Stimulated activated CD8-positive, alpha-beta memory T cell treated with anti-CD3 and anti-CD28 coated beads, Interleukin-7, amount 100 ng/mL, for 24 hours (primary cell): Measurements from ENCODE around the gene STPG4.
"Not testable (repeated sequence)": the region's sequence is repeated elsewhere in the genome, so short reads cannot be mapped to it uniquely, and the experiment has no call there.

Experiments used
- DNase-seq: peaks from one replicate; pipeline ENCODE4 v3.0.0-alpha.2; 2020; ENCODE audit warnings: low read depth

Gene STPG4

DNA sequence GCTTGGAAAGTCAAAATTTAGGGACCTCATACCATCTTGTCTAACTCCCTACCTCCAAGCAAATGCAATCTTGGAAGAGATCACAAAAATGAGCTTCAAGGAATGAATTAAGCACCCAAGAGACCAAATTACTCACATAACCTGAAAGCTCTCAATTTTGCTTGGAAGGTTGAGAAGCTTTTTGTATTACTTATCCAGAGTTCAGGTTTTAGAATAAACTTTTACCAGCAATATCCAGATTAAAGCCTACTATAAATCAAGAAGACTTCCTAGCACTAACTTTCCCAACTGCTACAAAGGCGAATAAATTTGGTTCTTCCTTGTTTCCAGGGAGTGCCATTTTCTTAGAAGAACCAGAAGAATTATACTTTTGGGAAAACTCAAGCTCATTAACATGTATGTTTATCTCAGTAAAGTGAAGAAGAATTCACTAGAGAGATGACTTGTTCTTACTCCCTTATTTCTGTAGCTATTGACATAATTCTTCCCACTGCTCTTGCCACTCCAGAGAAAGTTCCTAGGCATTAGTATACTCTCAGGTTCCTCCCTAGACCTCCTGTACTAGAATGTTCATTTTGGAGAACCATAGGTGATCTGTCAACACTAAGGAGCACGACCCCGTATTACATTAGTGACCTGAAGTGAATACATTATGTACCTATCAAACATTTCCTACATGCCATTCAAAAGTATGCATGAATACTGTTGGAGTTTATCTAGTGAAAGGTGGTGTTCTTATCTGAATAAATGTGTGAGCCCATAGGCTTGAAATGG, 18.0 kb upstream of the STPG4 start:
- DNase-seq, result no peak

DNA sequence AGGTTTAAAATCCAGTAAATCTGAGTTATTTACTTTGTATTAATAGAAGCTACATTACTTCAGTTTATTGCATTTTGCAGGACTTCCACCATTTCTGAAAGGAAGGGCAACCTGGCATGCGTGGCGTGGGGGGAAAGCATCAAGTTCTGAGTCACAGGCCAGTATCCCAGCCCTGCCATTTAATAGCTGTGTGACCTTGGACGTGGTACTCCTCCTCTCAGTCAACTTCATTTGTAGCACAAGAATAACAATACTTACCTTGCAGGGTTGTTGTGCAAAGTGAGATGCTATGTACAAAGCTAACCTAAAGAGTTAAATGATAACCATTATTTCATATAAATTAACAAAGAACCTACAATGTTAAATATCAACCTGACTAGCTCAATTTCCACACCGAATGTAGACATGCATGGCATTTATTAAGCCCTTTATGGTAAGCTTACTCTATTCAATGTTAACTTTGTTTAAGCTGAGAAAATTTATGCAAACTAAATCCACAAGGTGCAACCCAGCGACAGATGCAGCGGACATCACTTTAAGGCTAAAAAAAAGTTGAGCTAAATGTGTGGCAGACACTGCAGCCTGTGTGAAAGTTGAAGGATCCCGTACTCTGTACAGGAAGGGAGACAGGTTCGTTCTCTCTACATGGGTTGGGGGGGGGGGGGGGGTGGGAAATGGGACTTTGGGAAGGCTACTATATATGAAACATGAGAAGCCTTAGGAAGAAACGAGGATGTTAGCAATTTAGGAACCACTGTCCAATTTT, 17.2 kb upstream of the STPG4 start:
- DNase-seq, result no peak

DNA sequence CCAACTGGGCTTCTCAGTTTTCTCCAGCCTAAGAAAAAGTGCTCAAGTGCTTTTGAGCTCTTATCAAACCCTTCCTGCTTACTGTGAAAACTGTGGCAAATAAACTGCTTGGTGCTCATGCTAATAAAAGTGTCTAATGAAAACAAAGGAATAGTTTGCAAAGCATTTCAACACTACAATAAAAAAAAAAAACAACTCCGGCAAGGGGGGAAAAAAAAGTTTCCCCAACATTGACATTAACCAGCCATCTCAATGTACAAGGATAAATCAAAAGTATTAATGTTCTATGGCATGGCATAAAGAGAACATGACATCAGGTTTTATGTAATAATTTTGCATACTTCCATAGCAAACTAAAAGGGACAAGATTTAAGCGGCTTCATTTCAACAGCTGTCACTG, 14.7 kb upstream of the STPG4 start:
- DNase-seq, result no peak

DNA sequence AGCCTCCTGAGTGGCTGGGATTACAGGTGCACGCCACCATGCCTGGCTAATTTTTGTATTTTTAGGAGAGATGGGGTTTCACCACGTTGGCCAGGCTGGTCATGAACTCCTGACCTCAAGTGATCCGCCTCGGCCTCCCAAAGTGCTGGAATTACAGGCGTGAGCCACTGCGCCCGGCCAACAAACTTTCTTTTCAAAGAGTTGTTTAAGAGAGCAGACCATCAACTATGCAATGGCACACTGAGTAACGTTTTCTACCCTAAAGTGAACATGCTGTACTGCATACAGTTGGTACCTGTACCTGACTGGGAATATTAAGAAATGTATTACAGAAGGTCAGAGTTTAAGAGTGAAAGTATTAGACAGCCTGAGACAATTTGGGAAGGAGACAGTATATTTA, 13.8 kb upstream of the STPG4 start:
- not testable (repeated sequence) for DNase-seq

DNA sequence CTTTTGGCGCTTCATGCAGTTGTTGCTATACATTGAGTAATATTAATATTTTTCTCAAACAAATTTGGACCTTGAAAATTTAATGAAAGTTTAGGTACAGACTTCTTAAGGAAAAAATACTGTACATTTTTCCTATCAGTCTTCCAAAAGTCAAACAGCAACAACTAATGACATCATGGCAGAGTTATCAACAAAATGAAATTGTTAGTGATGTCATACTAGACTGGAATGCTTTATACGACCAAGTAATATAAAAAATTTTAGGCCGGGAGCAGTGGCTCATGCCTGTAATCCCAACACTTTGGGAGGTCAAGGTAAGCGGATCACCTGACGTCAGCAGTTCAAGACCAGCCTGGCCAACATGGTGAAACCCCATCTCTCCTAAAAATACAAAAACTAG, 12.0 kb upstream of the STPG4 start:
- DNase-seq, result no peak

DNA sequence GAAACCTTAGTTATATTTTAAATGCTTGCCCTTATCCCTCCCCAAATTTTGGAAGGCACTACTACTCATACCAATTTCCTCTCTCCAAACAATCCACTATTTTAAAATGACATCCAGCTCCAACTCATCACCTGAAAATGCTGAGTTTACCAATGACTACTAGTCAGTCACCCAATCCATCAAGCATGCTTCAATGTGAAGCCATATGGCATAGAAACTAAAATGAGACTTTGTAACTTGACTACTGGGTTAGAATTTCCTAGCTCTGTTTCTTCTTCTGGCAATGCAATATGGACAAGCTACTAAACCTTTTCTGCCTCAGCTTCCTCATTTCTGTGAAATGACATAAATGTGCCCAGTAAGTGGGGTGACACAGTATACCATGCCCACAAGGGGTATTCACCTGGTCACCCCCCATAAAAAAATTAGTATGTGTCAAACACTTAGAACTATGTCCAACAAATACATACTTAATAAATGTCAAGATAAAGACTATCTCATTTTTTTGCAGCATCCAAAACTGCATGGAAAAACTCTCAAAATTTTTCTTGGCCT, 10.0 kb upstream of the STPG4 start:
- no peak for DNase-seq

DNA sequence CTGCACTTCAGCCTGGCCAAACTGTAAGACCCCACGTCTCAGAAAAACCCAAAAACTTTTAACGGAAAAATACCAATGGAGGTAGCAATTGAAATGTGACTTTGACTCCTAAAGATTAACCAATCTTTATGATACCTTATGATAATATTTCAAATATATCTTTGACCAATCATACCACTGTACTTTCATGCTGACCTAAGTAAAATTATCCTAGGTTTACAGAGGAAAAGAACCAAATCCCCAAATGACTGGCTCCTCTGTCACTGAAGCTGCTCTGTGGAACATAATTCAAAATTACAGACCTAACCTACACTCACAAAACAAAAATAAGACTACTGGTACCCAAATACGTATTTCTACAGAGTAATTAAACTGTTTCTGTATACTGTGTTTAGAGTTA, 7.7 kb upstream of the STPG4 start:
- DNase-seq, result no peak

DNA sequence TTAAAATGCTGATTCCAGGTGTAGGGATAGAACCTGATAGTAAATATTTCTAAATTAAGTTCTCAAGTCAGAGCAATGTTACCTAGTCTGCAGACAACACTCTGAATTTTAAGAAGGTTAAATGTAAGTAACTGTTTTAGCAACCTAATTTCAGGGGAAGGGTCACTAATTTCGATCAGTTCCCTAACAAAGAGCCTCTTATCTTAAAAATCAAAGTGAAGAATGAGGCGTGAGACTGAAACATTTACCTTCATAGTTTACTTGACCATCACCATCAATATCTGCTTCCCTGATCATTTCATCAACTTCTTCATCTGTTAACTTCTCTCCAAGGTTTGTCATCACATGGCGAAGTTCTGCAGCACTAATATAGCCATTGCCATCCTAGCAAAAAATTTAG, 6.4 kb upstream of the STPG4 start:
- DNase-seq, result no peak

DNA sequence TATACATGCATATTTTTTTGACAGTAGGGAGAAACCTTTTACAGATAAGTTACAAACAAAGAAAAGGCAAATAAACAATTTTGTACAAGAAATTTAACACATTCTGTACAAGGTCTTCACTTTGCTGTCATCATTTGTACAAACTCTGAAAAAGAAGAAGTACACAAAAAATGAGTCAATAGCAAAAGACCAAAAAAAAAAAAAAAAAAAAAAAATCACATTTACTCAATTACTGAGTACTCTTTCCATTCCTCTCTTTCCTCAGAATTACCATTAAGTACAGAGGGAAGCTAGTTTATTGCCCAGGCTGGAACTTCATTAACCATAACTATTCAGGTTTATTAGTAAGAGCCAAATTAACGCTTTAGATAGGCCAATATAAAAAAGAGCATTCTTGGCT, 5.6 kb upstream of the STPG4 start:
- DNase-seq, result no peak

DNA sequence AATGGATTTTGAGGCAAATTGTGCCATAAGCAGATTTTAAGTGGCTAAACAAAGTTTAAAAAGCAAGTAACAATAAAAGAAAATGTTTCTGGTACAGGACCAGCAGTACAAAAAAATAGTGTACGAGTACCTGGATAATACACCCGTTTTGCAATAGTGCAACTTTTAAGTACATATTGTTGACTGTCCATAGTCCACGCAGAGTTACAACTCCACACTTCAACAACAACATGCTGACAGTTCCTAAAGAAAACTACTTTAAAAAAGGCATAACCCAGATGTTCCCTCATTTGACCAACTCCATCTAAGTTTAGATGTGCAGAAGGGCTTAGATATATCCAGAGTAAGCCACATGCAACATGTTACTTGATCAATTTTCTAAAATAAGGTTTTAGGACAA, 5.1 kb upstream of the STPG4 start:
- no peak for DNase-seq

DNA sequence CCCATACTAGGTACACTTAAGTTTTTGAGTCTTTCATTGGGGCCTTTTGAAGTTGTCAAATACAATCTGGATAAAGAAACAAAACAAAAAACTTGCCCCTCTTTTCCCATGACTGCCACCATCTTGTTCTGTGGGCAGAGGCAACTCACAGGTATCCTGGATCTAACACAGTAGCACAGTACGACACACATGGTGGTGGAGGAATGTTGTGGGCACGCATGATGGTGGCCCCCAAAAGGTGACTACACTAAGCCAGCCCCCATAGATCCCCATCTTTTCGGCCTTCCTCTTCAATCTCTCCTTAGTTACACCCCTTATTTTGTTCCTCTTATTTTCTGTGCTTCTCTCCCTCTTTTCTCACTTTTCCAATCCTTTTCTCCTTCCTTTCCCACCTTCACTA, 4.5 kb upstream of the STPG4 start:
- DNase-seq, result no peak

DNA sequence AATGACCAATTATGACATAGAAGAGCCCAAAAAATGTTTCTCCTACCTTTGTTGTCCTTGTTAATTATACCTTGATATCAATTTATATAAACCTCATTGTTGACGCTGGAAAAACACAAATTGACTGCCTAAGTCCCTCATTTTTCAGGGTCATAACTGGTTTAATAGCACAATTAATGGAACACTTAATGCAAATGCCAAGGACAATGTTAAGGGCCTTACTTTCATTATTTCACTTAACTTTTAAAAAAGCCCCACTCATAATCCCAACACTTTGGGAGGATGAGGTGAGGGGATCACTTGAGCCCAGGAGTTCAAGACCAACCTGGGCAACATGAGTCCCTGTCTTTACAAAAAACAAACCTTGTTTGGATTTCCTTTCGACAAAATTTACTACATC, 3.5 kb upstream of the STPG4 start:
- no peak for DNase-seq

DNA sequence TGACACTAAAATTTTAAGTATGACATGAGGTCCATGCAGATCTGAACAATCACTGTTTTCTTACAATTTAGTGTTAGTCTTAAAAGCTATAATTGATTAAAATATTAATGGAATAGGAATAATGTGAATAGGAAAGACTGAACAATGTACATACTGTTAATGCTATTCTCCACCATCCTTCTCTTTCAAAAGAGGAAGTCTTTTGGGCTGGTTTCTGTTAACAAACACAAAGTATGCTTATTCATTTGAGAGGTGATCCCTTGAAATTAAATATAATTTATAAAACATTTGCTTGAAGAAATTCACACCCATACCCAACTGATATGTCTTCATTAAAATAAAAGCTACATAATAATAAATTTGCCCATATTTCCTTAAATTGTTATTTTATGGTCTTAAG, 2.3 kb downstream of the STPG4 start:
- no peak for DNase-seq

DNA sequence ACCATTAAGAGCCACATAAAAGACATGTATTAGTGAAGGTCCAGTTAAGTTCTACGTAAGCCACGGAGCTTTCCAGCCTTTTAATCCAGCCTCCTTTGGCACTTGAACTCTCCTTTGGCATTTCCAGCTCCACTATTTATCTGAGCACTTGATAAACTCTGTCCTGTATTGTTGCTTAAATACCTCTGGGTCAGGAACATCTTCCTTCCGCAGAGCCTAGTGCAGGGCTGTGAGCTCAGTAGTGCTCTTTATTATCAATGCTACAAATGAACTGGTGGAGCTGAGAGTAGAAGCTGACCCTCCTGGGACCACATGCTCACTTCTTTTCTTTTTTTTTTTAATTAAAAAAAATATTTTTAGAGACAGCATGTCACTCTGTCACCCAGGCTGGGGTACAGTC, 4.9 kb downstream of the STPG4 start:
- no peak for DNase-seq

DNA sequence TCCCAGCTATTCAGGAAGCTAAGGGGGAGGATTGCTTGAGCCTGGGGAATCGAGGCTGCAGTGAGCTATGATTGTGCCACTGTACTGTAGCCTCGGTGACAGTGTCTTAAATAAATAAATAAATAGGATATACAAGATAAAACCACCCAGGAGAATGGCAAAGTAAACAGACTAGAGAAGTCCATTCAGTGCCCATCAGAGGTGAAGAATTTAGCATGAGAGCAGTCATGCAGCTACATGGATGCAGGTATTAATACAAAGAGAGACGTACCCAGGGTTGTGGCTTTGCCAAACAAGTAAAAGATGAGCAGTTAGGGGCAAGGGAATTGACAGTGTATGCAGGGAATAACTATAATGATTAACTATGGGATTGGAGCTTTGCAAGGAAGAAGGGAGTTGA, 8.1 kb downstream of the STPG4 start:
- DNase-seq, result no peak

DNA sequence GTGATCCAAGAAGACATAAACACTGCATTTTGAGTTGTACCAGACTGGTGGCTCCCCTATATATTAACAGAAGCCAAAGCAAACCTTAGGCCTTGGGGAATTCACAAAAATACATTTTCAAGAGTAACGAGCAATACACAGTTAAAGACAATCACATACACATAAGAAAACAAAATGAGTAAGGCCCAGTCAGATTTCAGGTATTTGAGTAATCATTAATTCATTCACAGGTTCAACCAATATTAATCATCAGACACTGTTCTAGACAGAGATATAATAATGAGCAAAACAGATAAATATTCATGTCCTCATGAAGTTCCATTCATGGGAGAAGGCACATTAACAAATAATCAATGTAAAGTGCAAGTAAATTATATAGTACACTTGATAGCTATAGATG, 9.6 kb downstream of the STPG4 start:
- no peak for DNase-seq

DNA sequence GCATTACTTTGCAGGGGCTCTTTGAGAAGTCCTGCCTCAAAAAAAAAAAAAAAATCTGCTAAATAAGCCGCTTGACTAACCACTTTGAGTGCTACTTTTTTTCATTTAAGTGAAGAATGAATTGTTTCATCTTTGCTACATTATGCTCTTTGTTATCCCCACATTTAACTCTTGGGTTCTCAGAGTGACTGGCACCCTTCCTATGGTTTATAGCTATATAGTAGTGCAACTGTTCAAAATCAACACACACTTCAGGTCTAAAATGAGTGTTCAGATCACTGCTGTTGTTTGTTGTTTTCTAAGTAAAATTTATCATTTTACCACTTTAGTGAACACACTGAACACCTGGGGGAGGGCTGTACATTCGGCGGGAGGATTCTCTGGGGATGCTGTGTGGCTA, 13.6 kb downstream of the STPG4 start:
- DNase-seq, result no peak

DNA sequence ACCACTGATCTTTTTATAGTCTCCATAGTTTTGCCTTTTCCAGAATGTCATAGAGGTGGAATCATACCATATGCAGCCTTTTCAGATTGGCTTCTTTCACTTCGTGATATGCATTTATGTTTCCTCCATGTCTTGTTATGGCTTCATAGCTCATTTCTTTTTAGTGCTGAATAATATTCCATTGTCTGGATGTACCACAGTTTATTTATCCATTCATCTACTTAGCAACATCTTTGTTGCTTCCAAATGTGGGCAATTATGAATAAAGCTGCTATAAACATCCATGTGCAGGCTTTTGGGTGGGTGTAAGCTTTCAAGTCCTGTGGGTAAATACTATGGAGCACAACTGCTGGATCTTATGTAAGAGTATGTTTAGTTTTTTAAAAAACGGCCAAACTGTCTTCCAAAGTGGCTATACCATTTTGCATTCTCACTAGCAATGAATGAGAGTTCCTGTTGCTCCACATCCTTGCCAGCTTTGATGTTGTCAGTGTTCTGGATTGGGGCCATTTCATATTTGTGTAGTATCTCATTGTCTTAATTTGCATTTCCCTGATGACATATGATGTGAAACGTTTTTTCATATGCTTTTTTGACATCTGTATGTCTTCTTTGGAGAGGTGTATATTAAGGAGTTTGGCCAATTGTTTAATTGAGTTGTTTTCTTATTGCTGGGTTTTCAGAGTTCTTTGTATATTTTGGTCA, 20.6 kb downstream of the STPG4 start:
- DNase-seq, result no peak

DNA sequence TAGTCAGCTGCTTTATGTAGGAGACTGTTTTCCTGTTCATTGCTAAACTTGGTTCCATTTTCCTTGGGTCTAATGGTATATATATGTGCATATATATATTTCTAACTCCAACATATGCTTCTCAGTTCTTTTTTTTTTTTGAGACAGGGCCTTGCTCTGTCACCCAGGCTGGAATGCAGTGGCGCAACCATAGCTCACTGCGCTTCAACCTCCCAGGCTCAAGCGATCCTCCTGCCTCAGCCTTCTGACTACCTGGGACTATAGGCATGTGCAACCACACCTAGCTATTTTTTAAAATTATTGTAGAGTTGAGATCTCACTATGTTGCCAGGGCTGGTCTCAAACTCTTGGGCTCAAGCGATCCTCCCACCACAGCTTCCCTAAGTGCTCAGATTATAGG, 22.1 kb downstream of the STPG4 start:
- DNase-seq, result no peak

DNA sequence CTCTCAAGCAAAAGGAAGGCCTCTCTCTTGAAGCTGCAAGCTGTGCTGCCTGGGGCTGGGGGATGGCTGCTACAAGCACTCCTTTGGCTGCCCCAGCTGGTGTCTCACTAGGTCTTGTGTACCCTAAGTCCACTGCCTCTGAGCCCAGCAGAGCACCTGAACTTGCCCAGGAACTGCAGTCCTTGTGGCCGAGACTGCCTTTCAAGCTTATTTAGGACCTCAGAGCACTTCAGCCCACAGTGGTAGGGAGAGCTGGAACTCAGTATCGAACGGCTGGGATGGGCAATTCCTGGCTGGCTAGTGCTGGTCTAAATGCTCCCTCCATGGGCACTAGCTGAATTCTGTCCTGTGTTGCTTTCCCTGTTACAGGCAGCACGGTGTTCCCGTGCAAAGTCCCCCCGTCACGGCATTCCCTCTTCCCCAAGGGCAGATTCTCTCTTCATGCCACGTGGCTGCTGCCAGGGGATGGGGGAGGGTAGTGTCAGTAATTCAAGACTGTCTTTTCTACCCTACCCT, 25.9 kb downstream of the STPG4 start:
- DNase-seq, result no peak

DNA sequence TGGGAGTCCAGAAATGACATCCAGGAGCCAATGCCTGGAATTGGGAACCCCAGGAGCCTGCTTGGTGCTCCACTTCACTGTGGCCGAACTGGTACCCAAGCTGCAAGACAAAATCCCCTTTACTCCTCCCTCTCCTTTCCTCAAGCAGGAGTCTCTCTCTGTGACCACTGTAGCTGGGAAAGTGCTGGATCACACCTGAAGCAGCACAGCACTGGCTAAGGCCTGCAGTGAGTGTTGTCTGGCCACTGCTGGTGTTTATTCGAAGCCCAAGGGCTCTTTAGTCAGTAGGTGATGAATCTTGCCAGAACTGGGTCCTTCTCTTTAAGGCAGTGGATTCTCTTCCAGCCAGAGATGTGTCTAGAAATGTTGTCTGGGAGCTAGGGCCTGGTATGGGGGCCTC, 26.4 kb downstream of the STPG4 start:
- DNase-seq, result no peak

DNA sequence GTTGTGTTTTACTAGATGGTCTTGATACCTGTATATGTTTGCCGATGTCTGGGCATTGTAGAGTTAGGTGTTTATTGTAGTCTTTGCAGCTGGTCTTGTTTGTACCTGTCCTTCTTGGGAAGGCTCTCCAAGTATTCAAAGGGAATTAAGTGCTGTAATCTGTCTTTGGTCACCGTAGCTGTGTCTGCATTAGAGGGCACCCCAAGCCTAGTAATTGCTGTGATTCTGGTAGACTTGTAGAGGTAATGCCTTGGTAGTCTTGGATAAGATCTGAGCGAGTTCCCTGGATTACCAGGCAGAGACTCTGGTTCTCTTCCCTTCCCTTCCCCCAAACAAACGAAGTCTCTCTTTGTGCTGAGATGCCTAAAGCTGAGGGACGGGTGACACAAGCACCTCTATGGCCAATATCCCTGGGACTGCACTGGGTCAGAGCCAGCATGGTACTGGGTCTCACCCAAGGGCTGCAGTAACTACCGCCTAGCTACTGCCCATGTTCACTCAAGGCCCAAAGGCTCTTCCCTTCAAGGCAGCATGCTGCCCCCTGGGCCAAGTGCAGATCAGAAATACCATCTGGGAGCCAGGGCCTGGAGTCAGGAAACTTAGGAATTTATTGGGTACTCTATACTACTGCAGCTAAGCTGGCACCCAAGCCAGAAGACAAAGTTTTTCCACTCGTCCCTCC, 27.1 kb downstream of the STPG4 start:
- no peak for DNase-seq
